GF-D8 (cell line): ENCODE measurements around the gene GPX4.

Source experiments
- DNase-seq: peaks from one replicate; lab custom pipeline; 2025; lab: John Stamatoyannopoulos, UW

Gene GPX4

DNA sequence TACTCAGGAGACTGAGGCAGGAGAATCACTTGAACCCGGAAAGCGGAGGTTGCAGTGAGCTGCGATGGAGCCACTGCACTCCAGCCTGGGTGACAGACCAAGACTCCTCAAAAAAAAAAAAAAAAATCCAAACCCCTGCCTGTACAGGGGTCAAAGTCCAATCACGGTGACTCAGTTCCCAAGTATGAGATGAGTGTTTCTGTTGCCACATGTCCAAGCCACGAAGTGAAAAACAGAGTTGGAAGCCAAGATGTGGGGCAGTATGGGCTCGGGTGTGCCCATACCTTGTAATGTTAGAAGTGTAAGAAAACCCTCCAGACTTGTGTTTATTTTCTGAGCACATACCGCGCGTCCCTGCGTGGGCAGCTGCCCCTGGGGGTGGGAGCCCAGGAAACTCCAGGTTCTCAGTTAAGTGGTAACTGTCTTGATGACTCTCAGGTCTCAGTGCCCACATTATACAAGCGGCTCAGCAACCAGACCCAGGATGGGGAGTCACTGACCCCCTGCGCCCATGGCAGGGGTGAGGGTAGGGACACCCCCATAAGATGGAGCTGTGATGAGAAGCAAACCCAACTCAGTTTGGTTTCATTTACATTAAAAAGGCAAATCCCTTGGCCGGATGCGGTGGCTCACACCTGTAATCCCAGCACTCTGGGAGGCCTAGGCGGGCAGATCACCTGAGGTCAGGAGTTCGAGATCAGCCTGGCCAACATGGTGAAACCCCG lies 1.2 kb upstream of the GPX4 start:
- DNase-seq, result peak; percentile 50

- no peak for DNase-seq
Measured at GRCh38 chr19:1103132-1103707, 574 bp upstream of the GPX4 start.

DNA sequence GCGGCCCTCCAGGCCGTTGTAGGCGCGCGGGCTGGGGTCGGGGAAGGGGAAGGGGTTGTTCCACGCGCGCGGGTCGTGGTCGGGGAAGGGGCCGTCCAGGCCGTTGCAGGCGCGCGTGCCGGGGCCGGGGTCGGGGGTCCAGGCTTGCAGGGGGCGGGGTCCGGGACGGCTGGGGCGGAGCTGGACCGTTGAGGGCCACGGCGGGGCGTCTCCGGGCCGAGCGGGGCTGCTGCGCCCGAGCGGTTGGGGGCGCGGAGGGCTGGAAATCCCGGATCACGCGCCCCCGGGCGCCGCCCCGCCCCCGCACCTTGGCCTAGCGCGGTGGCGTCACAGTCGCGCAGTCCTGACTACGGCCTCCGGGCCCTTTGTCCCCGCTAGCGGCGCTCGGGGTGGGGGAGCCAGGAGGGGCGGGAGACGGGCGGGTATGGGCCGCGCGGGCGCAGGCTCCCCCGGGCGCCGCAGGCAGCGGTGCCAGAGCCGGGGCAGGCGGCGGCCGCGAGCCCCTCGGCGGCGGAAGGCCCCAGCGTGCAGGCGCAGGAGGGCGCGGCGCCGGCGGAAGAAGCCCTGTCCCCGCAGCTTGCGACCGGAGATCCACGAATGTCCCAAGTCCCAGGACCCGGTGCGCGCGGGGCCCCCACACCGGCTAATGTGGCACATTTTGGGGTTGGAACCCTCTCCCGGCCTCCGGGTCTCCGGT lies 665 bp downstream of the GPX4 start:
- no peak for DNase-seq

- DNase-seq, result no peak
Measured at GRCh38 chr19:1105008-1105872, 1.4 kb downstream of the GPX4 start.

DNA sequence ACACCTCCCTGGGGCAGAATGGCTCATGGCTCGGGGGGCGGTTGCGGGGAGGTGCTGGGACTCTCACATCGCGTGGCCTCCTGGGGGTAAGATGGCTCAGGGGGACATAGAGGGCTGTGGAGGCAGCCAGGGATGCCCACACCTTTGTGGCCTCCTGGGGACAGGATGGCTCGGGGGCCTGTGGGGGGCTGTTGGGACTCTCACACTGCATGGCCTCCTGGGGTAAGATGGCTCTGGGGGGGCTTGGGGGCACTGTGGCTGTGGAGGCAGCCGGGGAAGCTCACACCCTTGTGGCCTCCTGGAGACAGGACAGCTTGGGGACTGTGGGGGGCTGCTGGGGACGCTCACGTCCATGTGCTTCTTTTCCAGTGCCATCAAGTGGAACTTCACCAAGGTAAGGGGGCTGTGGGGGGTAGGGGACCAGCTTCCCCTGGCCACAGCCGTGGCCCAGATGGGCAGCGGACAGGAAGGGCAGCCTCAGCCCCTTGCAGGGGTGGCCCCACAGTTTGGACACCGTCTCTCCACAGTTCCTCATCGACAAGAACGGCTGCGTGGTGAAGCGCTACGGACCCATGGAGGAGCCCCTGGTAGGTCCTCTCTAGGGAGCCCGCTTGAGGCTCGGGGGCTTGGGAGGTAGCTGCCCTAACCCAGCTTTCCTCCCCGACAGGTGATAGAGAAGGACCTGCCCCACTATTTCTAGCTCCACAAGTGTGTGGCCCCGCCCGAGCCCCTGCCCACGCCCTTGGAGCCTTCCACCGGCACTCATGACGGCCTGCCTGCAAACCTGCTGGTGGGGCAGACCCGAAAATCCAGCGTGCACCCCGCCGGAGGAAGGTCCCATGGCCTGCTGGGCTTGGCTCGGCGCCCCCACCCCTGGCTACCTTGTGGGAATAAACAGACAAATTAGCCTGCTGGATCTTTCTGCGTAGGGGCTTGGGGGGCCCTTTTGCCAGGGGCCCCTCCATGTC lies 2.4 kb downstream of the GPX4 start:
- no peak for DNase-seq

DNA sequence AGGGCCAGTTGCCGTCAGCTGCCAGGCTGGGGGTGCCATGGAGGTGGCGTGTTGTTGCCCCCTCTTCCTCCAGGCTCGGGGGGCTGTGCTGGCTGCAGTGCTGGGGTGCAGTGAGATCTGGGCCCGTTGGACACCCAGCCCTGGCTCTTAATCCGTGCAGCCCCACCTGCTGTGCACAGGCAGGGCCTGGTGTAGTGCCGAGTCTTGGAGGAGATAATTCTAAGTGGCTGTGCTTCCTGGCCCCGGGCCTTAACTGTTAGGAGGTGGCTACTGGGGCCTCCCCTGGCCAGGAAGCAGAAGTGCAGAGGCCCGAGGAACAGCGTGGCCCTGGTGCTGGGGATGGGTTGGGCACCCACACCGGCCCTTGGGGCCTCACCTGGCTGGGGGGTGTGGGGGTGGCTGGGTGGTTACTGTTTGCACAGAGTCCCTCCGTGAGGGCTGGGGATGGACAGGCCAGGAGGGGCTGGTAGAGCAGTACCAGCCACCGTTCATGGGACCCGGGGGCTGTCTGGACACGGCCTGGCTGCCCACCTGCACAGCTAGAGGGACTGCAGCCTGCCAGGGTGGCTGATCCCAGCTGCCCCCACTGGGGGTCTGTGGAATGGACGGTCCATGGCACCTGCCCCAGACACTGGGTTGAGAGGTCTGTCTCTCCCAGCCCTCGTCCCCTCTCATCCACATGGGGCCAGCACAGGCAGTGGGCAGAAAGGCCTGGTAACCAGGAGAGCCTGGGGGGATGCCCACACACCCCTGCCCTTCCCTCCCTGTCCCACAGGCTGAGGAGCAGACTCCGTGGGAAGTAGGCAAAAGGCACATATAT lies 3.3 kb downstream of the GPX4 start:
- DNase-seq, result no peak

DNA sequence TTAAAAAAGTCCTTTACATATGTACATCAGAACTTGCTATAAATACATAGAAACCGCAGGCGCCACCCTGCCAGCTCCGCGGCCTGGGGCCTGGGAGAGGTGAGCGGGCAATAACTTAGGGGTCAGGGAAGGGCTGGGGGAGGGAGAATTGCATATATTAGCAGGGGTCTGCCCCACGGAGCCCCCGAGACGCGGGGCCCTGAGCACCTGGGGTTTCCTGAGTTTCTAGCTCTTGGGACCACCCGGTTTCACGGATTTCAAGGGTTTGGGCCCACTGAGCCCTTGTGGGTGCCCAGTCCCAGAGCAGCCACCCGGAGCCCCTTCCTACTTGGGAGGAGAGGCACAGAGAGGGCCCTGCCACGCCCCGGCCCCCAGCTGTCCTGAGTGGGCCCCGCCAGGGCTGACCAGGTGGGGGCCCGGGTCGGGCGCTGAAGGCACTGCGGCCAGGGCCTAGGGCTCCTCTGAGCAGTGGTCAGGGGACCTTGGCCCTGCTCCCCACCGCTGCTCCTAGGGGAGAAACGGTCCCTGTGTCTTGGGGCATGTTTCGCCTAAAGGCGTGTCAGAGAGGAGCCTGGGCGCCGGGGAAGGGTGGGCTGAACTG lies 4.0 kb downstream of the GPX4 start:
- no peak for DNase-seq

- no peak for DNase-seq
Measured at GRCh38 chr19:1108291-1109031, 4.7 kb downstream of the GPX4 start.

- no peak for DNase-seq
Measured at GRCh38 chr19:1109032-1109551, 5.3 kb downstream of the GPX4 start.

- no peak for DNase-seq
Measured at GRCh38 chr19:1109697-1110671, 6.2 kb downstream of the GPX4 start.

GRCh38 chr19:1110809-1111640 lies 7.2 kb downstream of the GPX4 start:
- DNase-seq, result no peak

GRCh38 chr19:1111641-1112267 lies 8.0 kb downstream of the GPX4 start:
- no peak for DNase-seq

DNA sequence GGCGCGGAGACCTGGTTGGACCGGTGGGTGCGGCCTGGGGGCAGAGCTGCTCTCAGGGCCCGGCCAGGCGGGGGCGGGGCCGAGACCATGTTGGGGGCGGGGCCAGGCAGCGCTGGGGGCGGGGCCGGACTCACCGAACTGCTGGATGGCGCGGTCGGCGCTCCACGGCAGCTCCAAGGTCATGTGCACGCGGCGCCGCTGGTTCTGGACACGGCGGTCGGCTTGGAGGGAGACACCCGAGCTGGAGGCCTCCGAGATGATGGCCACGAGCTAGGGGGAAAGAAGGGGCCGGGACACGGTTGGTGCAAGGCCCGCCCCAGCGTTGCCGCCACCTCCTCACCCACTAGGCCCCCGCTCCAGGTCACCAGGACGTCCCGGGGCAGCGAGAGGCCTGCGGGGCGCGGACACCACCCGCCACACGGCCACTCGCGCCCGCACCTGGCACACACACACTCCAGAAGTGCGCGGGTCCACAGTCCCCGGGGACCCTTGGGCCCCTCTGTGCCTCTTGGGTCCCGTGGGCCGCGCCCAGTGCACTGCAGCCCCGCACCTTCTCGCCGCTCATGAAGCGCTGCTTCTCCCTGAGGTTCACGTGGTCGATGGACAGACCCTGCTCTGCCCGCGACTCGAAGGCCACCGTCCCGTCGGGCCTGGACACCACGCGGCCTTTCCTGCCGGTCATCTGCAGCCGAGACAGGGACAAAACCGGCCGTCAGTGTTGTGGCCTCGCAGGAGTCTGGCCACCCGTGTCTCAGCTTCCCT lies 8.7 kb downstream of the GPX4 start:
- no peak for DNase-seq

DNA sequence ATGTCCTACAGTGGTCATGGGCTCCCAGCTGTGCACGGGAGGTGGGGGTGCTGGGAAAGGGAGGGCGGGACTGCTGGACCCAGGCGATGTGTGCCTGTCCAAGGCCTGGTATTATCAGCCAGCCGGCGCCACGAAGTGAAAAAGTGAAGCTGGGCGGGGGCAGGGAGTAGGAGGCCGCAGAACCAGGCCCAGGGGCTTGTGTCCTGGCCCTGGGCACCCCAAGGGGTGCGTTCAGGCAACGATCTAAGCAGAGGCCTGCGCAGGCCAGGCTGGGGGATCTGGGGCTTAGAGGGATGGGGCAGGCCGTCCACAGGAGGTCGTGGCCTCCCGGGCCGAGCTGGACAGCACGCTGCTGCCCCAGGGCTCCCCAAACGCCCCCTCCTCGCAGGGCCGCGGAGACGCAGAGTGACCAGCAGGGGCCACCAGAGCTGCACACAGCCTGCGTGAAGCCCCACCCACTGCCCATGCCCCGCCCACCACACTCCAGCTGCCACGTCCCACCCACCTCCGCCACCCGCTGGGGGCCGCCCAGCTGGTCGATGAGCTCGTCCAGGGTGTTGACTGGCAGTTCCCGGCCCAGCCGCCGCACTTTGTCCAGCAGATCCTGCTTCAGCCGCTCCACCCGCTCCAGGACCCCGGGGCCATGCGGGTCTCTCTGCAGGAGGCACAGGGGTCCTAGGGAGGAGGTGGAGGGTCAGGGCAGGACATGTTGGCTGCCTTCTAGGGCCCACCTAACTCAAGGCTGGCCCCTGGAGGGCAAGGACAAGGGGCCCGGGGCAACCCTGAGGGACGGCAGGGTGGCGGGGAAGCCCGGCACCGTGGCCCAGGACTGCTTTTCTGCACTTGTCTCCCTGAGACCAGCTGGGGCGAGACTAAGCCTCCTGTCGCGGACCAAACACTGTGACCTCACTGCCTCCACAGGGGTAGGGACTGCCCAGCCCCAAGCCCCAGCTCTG lies 9.5 kb downstream of the GPX4 start:
- peak; percentile 5 for DNase-seq
